GM19324 (cell line): ENCODE data around the gene MLLT1.

ENCODE experiments used
- ATAC-seq: cut with Tn5 transposase; IDR thresholded peaks from one replicate; pipeline ENCODE4 v1.9.1; 2021; ENCODE audit warnings: mild to moderate bottlenecking, moderate library complexity; ENCODE audit not compliant: unreplicated experiment, low FRiP score

MLLT1 gene

GRCh38 chr19:6238643-6239281 is 41.0 kb downstream of the MLLT1 start:
- ATAC-seq, result no peak

GRCh38 chr19:6238256-6238642 is 41.5 kb downstream of the MLLT1 start:
- no peak for ATAC-seq

GRCh38 chr19:6236310-6237291 is 43.2 kb downstream of the MLLT1 start:
- no peak for ATAC-seq

GRCh38 chr19:6235031-6235951 is 44.5 kb downstream of the MLLT1 start:
- ATAC-seq, result no peak

GRCh38 chr19:6234527-6234926 is 45.2 kb downstream of the MLLT1 start:
- no peak for ATAC-seq

- ATAC-seq, result no peak
Measured at GRCh38 chr19:6233827-6234511, 45.8 kb downstream of the MLLT1 start.

- ATAC-seq, result no peak
Measured at GRCh38 chr19:6233056-6233826, 46.5 kb downstream of the MLLT1 start.

- no peak for ATAC-seq
Measured at GRCh38 chr19:6232601-6233055, 47.1 kb downstream of the MLLT1 start.

GRCh38 chr19:6230991-6231448 is 48.8 kb downstream of the MLLT1 start:
- no peak for ATAC-seq

- ATAC-seq, result no peak
Measured at GRCh38 chr19:6229951-6230712, 49.6 kb downstream of the MLLT1 start.

GRCh38 chr19:6229216-6229913 is 50.4 kb downstream of the MLLT1 start:
- no peak for ATAC-seq

GRCh38 chr19:6228551-6229215 is 51.1 kb downstream of the MLLT1 start:
- no peak for ATAC-seq

- ATAC-seq, result no peak
Measured at GRCh38 chr19:6227936-6228325, 51.8 kb downstream of the MLLT1 start.

GRCh38 chr19:6227156-6227935 is 52.4 kb downstream of the MLLT1 start:
- no peak for ATAC-seq

- ATAC-seq, result no peak
Measured at GRCh38 chr19:6226444-6227155, 53.2 kb downstream of the MLLT1 start.

- ATAC-seq, result no peak
Measured at GRCh38 chr19:6226012-6226411, 53.8 kb downstream of the MLLT1 start.
